ENCODE results near the gene LSS.

The LSS gene

GRCh38 chr21:46151261-46151988 lies 77.1 kb downstream of the LSS start:
- H3K4me2 ChIP-seq (ENCODE audit: low read depth, low read length): no peak overlapping the region
- H3K4me3 ChIP-seq (ENCODE audit: low read length): no peak overlapping the region
- no peaks in the 10 kb centered on the region for H3F3A ChIP-seq (ENCODE audit: insufficient read depth, low read length)
- H3K79me2 ChIP-seq (ENCODE audit: low read length): no peaks in the 10 kb centered on the region
- no peaks in the 10 kb centered on the region for H3K4me1 ChIP-seq (ENCODE audit: low read length)
- no peaks in the 10 kb centered on the region for H3K36me3 ChIP-seq (replicated peaks; ENCODE audit: insufficient read depth, low read length)
- H3K9ac ChIP-seq (ENCODE audit: low read length): no peak overlapping the region
- no peaks in the 10 kb centered on the region for H3K9me3 ChIP-seq (replicated peaks; ENCODE audit: insufficient read depth, low read length)
- no peak for DNase-seq
- peaks cover 56% of the 10 kb centered on the region for H3K27me3 ChIP-seq (replicated peaks; ENCODE audit: insufficient read depth, low read length)
- no peak for TF ChIP-seq CTCF (IDR thresholded peaks at IDR 0.05; ENCODE audit: low read length)
- no peak for TF ChIP-seq EZH2phosphoT487 (IDR thresholded peaks at IDR 0.05; ENCODE audit: low read length)
- TF ChIP-seq EZH2 (optimal IDR thresholded peaks at IDR 0.05; ENCODE audit: low read depth, low read length): no peak
- no peaks in the 10 kb centered on the region for H3K9me2 ChIP-seq (replicated peaks; ENCODE audit: insufficient read depth, low read length)
- no peak overlapping the region for H2AFZ ChIP-seq (ENCODE audit: low read length)
- no peak overlapping the region for H3K27ac ChIP-seq (ENCODE audit: low read length)
- H4K20me1 ChIP-seq (ENCODE audit: insufficient read depth, low read length): no peaks in the 10 kb centered on the region

GRCh38 chr21:46150491-46151121 lies 78.0 kb downstream of the LSS start:
- Histone ChIP-seq H3K4me1 (ENCODE audit: low read length) (no peaks in the 10 kb centered on the region), H3F3A (ENCODE audit: insufficient read depth, low read length) (no peaks in the 10 kb centered on the region), H3K79me2 (ENCODE audit: low read length) (no peaks in the 10 kb centered on the region), H3K27me3 (replicated peaks; ENCODE audit: insufficient read depth, low read length) (peaks cover 56% of the 10 kb centered on the region), H3K9ac (ENCODE audit: low read length) (no peak overlapping the region), H3K4me3 (ENCODE audit: low read length) (no peak overlapping the region), H2AFZ (ENCODE audit: low read length) (no peak overlapping the region), H3K9me3 (replicated peaks; ENCODE audit: insufficient read depth, low read length) (no peaks in the 10 kb centered on the region), H4K20me1 (ENCODE audit: insufficient read depth, low read length) (no peaks in the 10 kb centered on the region), H3K27ac (ENCODE audit: low read length) (no peak overlapping the region), H3K9me2 (replicated peaks; ENCODE audit: insufficient read depth, low read length) (no peaks in the 10 kb centered on the region), H3K4me2 (ENCODE audit: low read depth, low read length) (no peak overlapping the region), H3K36me3 (replicated peaks; ENCODE audit: insufficient read depth, low read length) (no peaks in the 10 kb centered on the region)
- TF ChIP-seq EZH2phosphoT487 (IDR thresholded peaks at IDR 0.05; ENCODE audit: low read length) (no peak), CTCF (IDR thresholded peaks at IDR 0.05; ENCODE audit: low read length) (no peak), EZH2 (optimal IDR thresholded peaks at IDR 0.05; ENCODE audit: low read depth, low read length) (no peak)
- DNase-seq: no peak

- Histone ChIP-seq H3K4me2 (ENCODE audit: low read depth, low read length) (no peak overlapping the region), H2AFZ (ENCODE audit: low read length) (no peak overlapping the region), H3K9ac (ENCODE audit: low read length) (no peak overlapping the region), H3K4me3 (ENCODE audit: low read length) (no peak overlapping the region), H4K20me1 (ENCODE audit: insufficient read depth, low read length) (no peaks in the 10 kb centered on the region), H3K4me1 (ENCODE audit: low read length) (no peaks in the 10 kb centered on the region), H3K9me3 (replicated peaks; ENCODE audit: insufficient read depth, low read length) (no peaks in the 10 kb centered on the region), H3K36me3 (replicated peaks; ENCODE audit: insufficient read depth, low read length) (no peaks in the 10 kb centered on the region), H3K27ac (ENCODE audit: low read length) (no peak overlapping the region), H3K79me2 (ENCODE audit: low read length) (no peaks in the 10 kb centered on the region), H3K9me2 (replicated peaks; ENCODE audit: insufficient read depth, low read length) (no peaks in the 10 kb centered on the region), H3K27me3 (replicated peaks; ENCODE audit: insufficient read depth, low read length) (peaks cover 56% of the 10 kb centered on the region), H3F3A (ENCODE audit: insufficient read depth, low read length) (no peaks in the 10 kb centered on the region)
- no peak for TF ChIP-seq CTCF (IDR thresholded peaks at IDR 0.05; ENCODE audit: low read length)
- no peak for TF ChIP-seq EZH2phosphoT487 (IDR thresholded peaks at IDR 0.05; ENCODE audit: low read length)
- no peak for TF ChIP-seq EZH2 (optimal IDR thresholded peaks at IDR 0.05; ENCODE audit: low read depth, low read length)
- no peak for DNase-seq
Observed at GRCh38 chr21:46150073-46150472, 78.5 kb downstream of the LSS start.

All from MM.1S (cell line).